HG02571 (cell line): ENCODE measurements around the gene ZNF597.

ENCODE experiments used
- ATAC-seq: cut with Tn5 transposase; IDR thresholded peaks from one replicate; pipeline ENCODE4 v1.9.1; 2021; ENCODE audit warnings: mild to moderate bottlenecking, moderate library complexity; ENCODE audit not compliant: unreplicated experiment

The ZNF597 gene

GRCh38 chr16:3457434-3458252, 14.3 kb upstream of the ZNF597 start:
- ATAC-seq = peak; percentile 77

GRCh38 chr16:3454631-3455147, 11.4 kb upstream of the ZNF597 start:
- no peak for ATAC-seq

DNA sequence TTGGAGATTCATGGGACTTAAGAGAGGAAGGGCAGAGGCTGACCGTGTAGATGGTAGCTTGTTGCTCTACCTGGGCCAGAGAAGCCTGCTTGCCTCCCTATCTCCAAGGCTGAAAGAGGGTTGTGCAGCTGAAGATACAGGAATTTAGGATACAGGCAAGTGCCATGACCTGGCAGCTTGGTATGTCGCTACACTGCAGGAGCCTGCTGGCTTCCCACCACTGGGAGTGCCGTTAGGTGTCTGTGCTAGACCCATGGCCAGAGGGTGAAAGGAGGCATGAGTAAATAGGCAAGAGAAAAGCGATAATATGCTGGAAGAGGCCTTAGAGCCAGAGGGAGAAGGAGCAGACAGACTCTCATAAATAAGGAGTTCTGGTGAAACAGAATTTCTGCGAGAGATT, 10.8 kb upstream of the ZNF597 start:
- ATAC-seq = no peak

DNA sequence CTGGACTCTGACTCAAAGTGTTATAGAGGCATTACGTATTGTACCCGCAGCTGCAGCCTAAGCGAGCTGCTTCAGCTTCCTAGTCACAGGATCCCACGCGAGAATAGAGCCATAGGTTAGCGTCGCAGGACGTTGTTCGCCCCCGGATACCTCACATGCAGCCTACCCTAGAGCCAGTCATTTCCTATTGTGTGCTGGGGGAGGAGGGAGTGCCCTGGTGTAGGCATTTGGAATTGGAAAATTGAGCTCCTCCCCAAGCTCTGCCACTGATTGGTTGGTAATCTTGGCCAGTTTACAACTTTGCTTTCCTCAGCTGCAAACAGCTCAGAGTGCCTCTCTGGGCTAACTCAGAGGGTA, 706 bp upstream of the ZNF597 start:
- peak; percentile 12 for ATAC-seq

GRCh38 chr16:3439637-3440036, 3.7 kb downstream of the ZNF597 start:
- ATAC-seq = no peak

GRCh38 chr16:3434373-3434772, 8.9 kb downstream of the ZNF597 start:
- ATAC-seq = no peak

DNA sequence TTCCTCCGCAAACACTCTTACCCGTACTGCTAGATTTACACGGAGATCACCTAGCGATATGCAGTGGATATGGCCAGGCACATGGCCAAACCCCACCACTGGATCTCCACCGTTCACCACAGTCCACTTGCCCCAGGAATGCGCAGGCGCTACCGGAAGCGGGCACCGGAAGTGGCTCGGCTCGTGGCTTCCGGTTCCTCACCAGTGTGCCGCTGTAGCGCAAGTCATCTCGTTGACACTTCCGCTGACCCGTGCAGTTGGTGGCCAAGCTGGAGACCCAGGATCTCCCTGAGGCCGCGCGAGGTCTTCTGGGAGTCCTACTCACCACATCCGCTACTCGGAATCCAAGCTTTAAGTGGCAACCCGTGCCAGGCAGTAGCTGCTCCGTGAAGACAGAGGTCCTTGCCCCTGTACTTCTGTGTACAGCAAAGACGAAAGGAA, 11.5 kb downstream of the ZNF597 start:
- no peak for ATAC-seq

DNA sequence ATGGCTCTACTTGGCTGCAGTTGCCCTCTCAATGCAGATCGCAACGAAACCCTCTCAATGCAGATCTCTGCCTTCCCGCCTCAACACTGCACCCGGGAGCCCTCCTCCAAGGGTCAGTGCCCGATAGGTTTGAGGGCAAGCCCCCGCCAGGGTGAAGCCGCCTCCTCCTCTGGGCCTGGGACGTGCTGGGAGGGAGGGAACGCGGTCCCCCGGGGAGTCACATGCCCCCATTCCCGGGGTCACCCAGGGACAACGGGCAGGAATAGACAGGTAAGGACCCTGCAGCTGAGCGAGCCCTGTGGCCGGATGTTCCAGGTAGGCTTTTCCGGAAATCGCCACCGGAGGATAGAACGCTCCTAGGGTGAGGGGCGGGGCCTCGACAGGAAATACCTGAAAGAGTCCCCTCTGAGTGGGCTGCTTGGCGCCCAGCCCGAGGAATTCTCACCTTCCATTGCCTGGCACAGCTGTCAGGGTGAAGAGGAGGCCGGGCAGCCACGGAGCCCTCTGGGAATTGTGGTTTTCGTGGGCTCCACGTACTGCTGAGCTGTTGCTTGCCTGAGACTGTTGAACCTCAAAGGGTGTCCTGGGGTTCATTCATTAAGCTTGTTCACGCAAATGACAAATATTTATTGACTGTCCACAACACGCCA, 29.4 kb downstream of the ZNF597 start:
- no peak for ATAC-seq

- no peak for ATAC-seq
Measured at GRCh38 chr16:3408561-3409197, 34.6 kb downstream of the ZNF597 start.

DNA sequence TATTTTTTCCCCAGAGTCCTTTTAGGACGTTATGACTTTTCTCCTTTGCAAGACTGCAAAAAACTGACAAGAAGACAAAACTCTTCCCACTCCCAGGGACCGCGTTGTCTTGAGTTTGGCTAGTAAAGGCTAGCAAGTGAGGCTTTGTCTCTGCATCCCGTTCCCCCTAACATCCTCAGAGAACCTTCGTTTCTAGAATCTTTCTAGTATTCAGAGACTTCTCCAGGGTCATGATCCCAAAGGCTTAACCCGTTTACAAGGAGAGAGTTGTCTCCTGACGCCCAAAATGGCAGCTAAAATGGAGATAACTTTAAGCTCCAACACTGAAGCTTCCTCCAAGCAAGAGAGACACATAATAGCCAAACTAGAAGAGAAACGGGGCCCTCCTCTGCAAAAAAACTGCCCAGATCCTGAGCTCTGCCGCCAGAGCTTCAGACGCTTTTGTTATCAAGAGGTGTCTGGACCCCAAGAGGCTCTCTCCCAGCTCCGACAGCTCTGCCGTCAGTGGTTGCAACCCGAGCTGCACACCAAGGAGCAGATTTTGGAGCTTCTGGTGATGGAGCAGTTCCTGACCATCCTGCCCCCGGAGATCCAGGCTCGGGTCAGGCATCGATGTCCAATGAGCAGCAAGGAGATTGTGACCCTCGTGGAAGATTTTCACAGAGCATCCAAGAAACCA, 41.4 kb downstream of the ZNF597 start:
- ATAC-seq = no peak

GRCh38 chr16:3400779-3401688, 42.3 kb downstream of the ZNF597 start, which contains the start of the genes ZNF174 and ZSCAN32:
TSS of gene ZNF174 (plus strand) at chr16:3401215. CDS start at chr16:3402005, 790 bp downstream.
TSS of gene ZSCAN32 (minus strand) at chr16:3401004. CDS start at chr16:3397557, 3,447 bp downstream.
- peak; percentile 97 for ATAC-seq

- ATAC-seq = no peak
Measured at GRCh38 chr16:3400446-3400778, 42.9 kb downstream of the ZNF597 start.

DNA sequence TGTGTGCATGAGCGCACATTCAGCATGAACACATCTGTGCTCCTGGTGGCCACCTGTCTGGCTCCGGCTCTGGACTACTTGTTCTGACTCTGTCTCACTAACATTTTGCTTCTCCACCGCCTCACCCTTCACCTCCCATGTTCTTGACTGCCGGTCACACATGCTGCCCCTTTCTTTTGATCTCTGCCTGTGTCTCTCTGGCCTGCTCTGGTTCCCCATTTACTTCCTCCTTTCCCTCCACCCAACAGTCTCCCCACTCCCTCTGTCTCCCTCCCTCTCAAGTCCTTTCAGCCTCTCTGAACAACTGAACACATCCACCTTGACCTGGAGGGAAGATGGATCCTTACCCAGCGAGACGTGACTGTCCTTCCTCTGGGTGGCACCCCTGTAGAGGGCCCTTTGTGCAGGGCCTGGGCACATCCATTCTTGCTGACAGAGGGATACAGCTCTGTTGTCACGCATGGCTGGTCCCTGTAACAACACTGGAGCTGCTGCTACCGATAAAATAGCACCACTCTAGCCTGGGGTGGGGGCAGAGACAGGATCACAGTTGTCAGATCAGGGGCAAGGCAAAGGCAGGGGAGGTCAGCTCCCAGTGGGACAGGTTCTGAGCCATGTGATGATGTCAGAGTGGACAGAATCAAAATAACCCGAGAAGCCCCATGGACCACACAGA, 53.5 kb downstream of the ZNF597 start:
- ATAC-seq = no peak

DNA sequence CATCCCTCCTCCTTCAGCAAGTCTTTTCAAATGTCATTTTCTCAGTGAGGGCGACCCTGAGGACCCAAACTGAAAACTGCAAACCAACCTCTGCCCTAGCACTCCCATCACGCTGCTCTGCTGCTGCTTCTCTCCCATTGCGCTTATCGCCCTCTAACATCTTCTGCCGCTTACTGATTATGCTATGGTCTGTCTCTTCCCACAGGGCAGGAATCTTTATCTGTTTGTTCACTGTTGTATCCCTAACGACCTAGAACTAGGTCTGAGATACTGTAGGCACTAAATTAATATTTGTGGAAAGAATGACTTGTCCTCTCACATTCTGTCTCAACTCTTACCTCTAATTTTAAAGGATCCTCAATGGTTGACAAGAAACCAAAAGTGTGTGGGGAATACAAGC, 55.0 kb downstream of the ZNF597 start:
- no peak for ATAC-seq

GRCh38 chr16:3383045-3383448, 60.3 kb downstream of the ZNF597 start:
- no peak for ATAC-seq
